ENCODE measurements around the gene MAPK11.
A peak's percentile ranks its signal among the peaks of the same experiment; 100 is the strongest.

MAPK11 gene

GRCh38 chr22:50313021-50313420 lies 42.8 kb upstream of the MAPK11 start:
- TF ChIP-seq CTCF (IDR thresholded peaks at IDR 0.05; ENCODE audit: low read depth, low read length), result no peak
- Histone ChIP-seq H3K4me3 (ENCODE audit: low read depth, low read length) (no peak overlapping the region), H3K4me1 (peaks cover 25% of the 10 kb centered on the region), H3K36me3 (no peaks in the 10 kb centered on the region), H3K9me3 (no peaks in the 10 kb centered on the region), H3K27me3 (no peaks in the 10 kb centered on the region)
- peak; percentile 23 for DNase-seq

- TF ChIP-seq CTCF (IDR thresholded peaks at IDR 0.05; ENCODE audit: low read depth, low read length), result no peak
Observed at GRCh38 chr22:50312371-50312770, 42.2 kb upstream of the MAPK11 start.

GRCh38 chr22:50311606-50312351 lies 41.6 kb upstream of the MAPK11 start:
- TF ChIP-seq CTCF (IDR thresholded peaks at IDR 0.05; ENCODE audit: low read depth, low read length), result no peak
- Histone ChIP-seq H3K27me3 (no peaks in the 10 kb centered on the region), H3K4me1 (peaks cover 28% of the 10 kb centered on the region), H3K9me3 (no peaks in the 10 kb centered on the region), H3K36me3 (no peaks in the 10 kb centered on the region; the same call in 1 of the 2 replicates), H3K4me3 (ENCODE audit: low read depth, low read length) (no peak overlapping the region)
- DNase-seq, result no peak

More at GRCh38 chr22:50312371-50312770, 42.2 kb upstream of the MAPK11 start:
- Histone ChIP-seq H3K27me3 (no peaks in the 10 kb centered on the region), H3K36me3 (no peaks in the 10 kb centered on the region), H3K4me1 (peaks cover 28% of the 10 kb centered on the region), H3K9me3 (no peaks in the 10 kb centered on the region), H3K4me3 (ENCODE audit: low read depth, low read length) (no peak overlapping the region)
- DNase-seq, result no peak

- Histone ChIP-seq H3K4me1 (peaks cover 28% of the 10 kb centered on the region), H3K4me3 (ENCODE audit: low read depth, low read length) (no peak overlapping the region)
Observed at GRCh38 chr22:50310949-50311444, 40.8 kb upstream of the MAPK11 start.

GRCh38 chr22:50310031-50310722 lies 40.0 kb upstream of the MAPK11 start:
- no peak for DNase-seq
- H3K4me1 ChIP-seq, result peaks cover 30% of the 10 kb centered on the region
- no peak overlapping the region for H3K4me3 ChIP-seq (ENCODE audit: low read depth, low read length)
- no peaks in the 10 kb centered on the region; the same call in 1 of the 2 replicates for H3K36me3 ChIP-seq
- no peaks in the 10 kb centered on the region for H3K9me3 ChIP-seq
- no peaks in the 10 kb centered on the region for H3K27me3 ChIP-seq
- TF ChIP-seq CTCF (IDR thresholded peaks at IDR 0.05; ENCODE audit: low read depth, low read length), result no peak

More at GRCh38 chr22:50310949-50311444, 40.8 kb upstream of the MAPK11 start:
- no peak for DNase-seq
- no peaks in the 10 kb centered on the region; the same call in 1 of the 2 replicates for H3K36me3 ChIP-seq
- H3K27me3 ChIP-seq, result no peaks in the 10 kb centered on the region
- TF ChIP-seq CTCF (IDR thresholded peaks at IDR 0.05; ENCODE audit: low read depth, low read length), result no peak
- H3K9me3 ChIP-seq, result no peaks in the 10 kb centered on the region
